GM12878 (cell line): ENCODE results near the gene CTRL. TPM values are rescaled to one million over a fixed set of nuclear protein-coding genes. Genes with fewer than 3 reads are reported as not detected.
A peak's percentile ranks its signal among the peaks of the same experiment; 100 is the strongest.

ENCODE experiments used
- ATAC-seq: fragments of 200-7000 bp; cut with Tn5 transposase; 3 replicates; pipeline ENCODE4 v1.9.1; 2020; ENCODE audit warnings: mild to moderate bottlenecking, moderate library complexity
- BruUV-seq: library from RNA; stranded (reverse); fragments of 400-500 nt; replicated peaks from 2 replicates; lab custom pipeline; 2021; lab: Mats Ljungman, UMichigan
- CTCF ChIA-PET: fragments of 300-600 bp; sonication (Branson Sonifier 250); formaldehyde crosslinking; extraction: SDS; loops from one replicate; lab custom pipeline; 2021; ENCODE audit warnings: inconsistent platforms; lab: Yijun Ruan, JAX
- POLR2A ChIA-PET: fragments of 350-600 bp; formaldehyde crosslinking; extraction: SDS; loops from one replicate; lab custom pipeline; 2021; ENCODE audit warnings: inconsistent platforms; lab: Charles Lee
- RAD21 ChIA-PET: fragments of 300-600 bp; sonication (Branson Sonifier 250); formaldehyde crosslinking; loops from one replicate; lab custom pipeline; 2023; ENCODE audit warnings: antibody characterized with exemption; ENCODE audit not compliant: unreplicated experiment; lab: Charles Lee
- SMC1A ChIA-PET: fragments of 300-600 bp; sonication (Branson Sonifier 250); formaldehyde crosslinking; loops from one replicate; lab custom pipeline; 2023; ENCODE audit not compliant: unreplicated experiment, uncharacterized antibody; lab: Charles Lee
- DNase-seq: peaks from one replicate; pipeline ENCODE4 v3.0.0-alpha.2; 2011; ENCODE audit warnings: low read depth, low spot score
- FAIRE-seq: peaks from 3 replicates; lab custom pipeline; 2011; peaks lifted over from hg19 to GRCh38; lab: Jason Lieb, UNC
- H2AFZ ChIP-seq: 2 replicates; pipeline ENCODE4 v1.6.0; 2011; ENCODE audit warnings: low read depth, low read length, control low read depth; ENCODE audit not compliant: control insufficient read depth
- H3K27ac ChIP-seq: 2 replicates; pipeline ENCODE4 v1.5.1; 2011; ENCODE audit warnings: control low read depth; ENCODE audit not compliant: control insufficient read depth, insufficient read depth
- H3K27me3 ChIP-seq, 2 experiments: replicated peaks in 1 of 2; 2 replicates each; pipeline versions ENCODE4 v1.6.0 to v1.6.1; 2011; ENCODE audit warnings: low read length in 1 of 2; ENCODE audit not compliant: control insufficient read depth in 2 of 2, insufficient read depth in 2 of 2
- H3K36me3 ChIP-seq, 2 experiments: 2 replicates each; pipeline ENCODE4 v1.5.1; 2011; ENCODE audit warnings: low read length in 1 of 2; ENCODE audit not compliant: control insufficient read depth in 2 of 2, insufficient read depth in 2 of 2
- H3K4me1 ChIP-seq: 2 replicates; pipeline ENCODE4 v1.6.1; 2011; ENCODE audit warnings: mild to moderate bottlenecking, low read length, moderate library complexity, mixed read lengths; ENCODE audit not compliant: control insufficient read depth, insufficient read depth
- H3K4me2 ChIP-seq: 2 replicates; pipeline ENCODE4 v1.6.0; 2011; ENCODE audit warnings: control low read depth; ENCODE audit not compliant: control insufficient read depth, insufficient read depth
- H3K4me3 ChIP-seq: fragments of 200-600 bp; sonication (generic); 2 replicates; pipeline ENCODE4 v1.5.1; 2016
- H3K79me2 ChIP-seq: 2 replicates; pipeline ENCODE4 v1.6.0; 2011; ENCODE audit warnings: low read length; ENCODE audit not compliant: control insufficient read depth, insufficient read depth
- H3K9ac ChIP-seq: 2 replicates; pipeline ENCODE4 v1.8.0; 2011; ENCODE audit warnings: low read length, control low read depth, mixed read lengths; ENCODE audit not compliant: control insufficient read depth, insufficient read depth
- H3K9me3 ChIP-seq: replicated peaks from 3 replicates; pipeline ENCODE4 v1.5.1; 2011; ENCODE audit warnings: mild to moderate bottlenecking, low read length; ENCODE audit not compliant: control insufficient read depth, insufficient read depth
- H4K20me1 ChIP-seq: 2 replicates; pipeline ENCODE4 v1.6.0; 2011; ENCODE audit not compliant: control insufficient read depth, insufficient read depth
- BCL11A ChIP-seq: IDR thresholded peaks from 2 replicates; pipeline ENCODE4 v1.6.1; 2011; ENCODE audit warnings: low read depth, low read length
- POLR2AphosphoS5 ChIP-seq: IDR thresholded peaks from 2 replicates; pipeline ENCODE4 v1.6.1; 2011; ENCODE audit warnings: mild to moderate bottlenecking, low read length, inconsistent platforms
- RB1 ChIP-seq: fragments of 450-650 bp; formaldehyde crosslinking; IDR thresholded peaks from 2 replicates; pipeline ENCODE4 v1.6.1; 2017; ENCODE audit warnings: mild to moderate bottlenecking, borderline replicate concordance
- WGBS: methylation state at CpG from one replicate; pipeline ENCODE4 v1.1.6; 2016; ENCODE audit warnings: low lambda C conversion rate; ENCODE audit not compliant: insufficient replicate concordance, insufficient coverage; ENCODE audit errors: missing lambda C conversion rate; 5-methylcytosine and 5-hydroxymethylcytosine counted together
- in situ Hi-C: fragments of 300-500 bp; cut with MboI; formaldehyde crosslinking; loops from 9 replicates; pipeline ENCODE4 v1.14.3; 2018; ENCODE audit warnings: mixed read lengths
- intact Hi-C: fragments of 100-400 bp; cut with micrococcal nuclease; formaldehyde crosslinking; loops from one replicate; pipeline ENCODE4 v1.14.2; 2022; ENCODE audit not compliant: unreplicated experiment
- polyA plus RNA-seq, 11 experiments: library from polyadenylated mRNA; depleted of rRNA in 4 of 11; unstranded in 6 of 11; stranded (reverse) in 5 of 11; fragments of >200 nt; fragmentation: Nextera tagmentation in 4 of 11; fragmentation: Illumina TruSeq in 1 of 11; extraction: Ambion mirVana in 4 of 11; extraction: Trizol in 1 of 11; gene quantifications; 1 replicate in 1 of 11; 2 replicates in 10 of 11; pipeline versions ENCODE4 v1.2.1 to v1.2.3, GENCODE V29; 2011 to 2016; ENCODE audit warnings: inconsistent platforms in 2 of 11, missing spikeins in 2 of 11, low read depth in 1 of 11
- total RNA-seq, 4 experiments: library from RNA; depleted of rRNA in 3 of 4; stranded (reverse); fragments of >200 nt in 3 of 4; fragmentation: Illumina TruSeq in 1 of 4; extraction: Trizol in 1 of 4; gene quantifications; 2 replicates each; pipeline versions ENCODE4 v1.2.1 to v1.2.3, GENCODE V29; 2013 to 2021

CTRL gene
- total and polyA plus RNA-seq, 10 of the 15 experiments (the other 5 are each of a cell fraction or from before 2014, with no cell fraction given) = 1.1 to 4.9 (median 2.6) TPM

DNA sequence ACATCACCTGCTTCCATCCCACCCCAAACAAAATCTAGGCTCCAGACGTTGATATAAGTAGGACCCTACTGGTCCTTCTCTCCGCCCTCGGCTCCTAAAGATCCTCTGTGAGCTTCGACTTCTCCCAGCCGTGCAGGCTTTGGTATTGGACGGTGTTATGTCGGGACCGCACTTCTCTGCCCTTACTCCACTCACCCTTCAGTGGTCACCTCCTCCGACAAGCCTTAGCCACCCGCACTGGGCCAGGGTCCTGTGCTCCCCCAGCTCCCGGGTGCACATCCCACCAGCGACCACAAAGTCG lies 3.4 kb upstream of the CTRL start:
- Histone ChIP-seq H3K9me3 (no peaks in the 10 kb centered on the region), H3K4me3 (peak overlapping the region; percentile 67), H4K20me1 (no peaks in the 10 kb centered on the region), H3K9ac (no peak overlapping the region; the same call in 1 of the 2 replicates), H3K4me2 (peak overlapping the region; percentile 81), H3K4me1 (peaks cover 10% of the 10 kb centered on the region), H3K27ac (peak overlapping the region; percentile 15; the same call in 1 of the 2 replicates), H2AFZ (no peak overlapping the region), H3K27me3 (no peaks in the 10 kb centered on the region), H3K79me2 (peaks cover 31% of the 10 kb centered on the region), H3K36me3 (peaks cover 21 to 25% of the 10 kb centered on the region in 2 experiments)
- TF ChIP-seq RB1 = no peak
- BruUV-seq = no TSS peak
- POLR2A ChIA-PET = interaction anchor here (0.6 to 3.4 kb wide), 18 partner anchors 9 to 454 kb away, joined by 3 to 16 read pairs (median 4); partner anchors contain the start of genes ACD, ATP6V0D1, LCAT and NFATC3
- WGBS = 87% methylated on average over 13 of the region's 13 CpGs
- SMC1A ChIA-PET = interaction anchor here (0.5 to 1.6 kb wide), 11 partner anchors 8 to 265 kb away, joined by 3 to 6 read pairs (median 3); no protein-coding TSS in a partner anchor
- in situ Hi-C loops (no loop called here), intact Hi-C loops (loop anchor here (5.0 kb wide), 1 partner anchor 107 kb away; no protein-coding TSS in a partner anchor)
- ATAC-seq = no peak
- CTCF ChIA-PET = interaction anchor here (0.7 to 3.5 kb wide), 11 partner anchors 9 to 414 kb away, joined by 3 to 15 read pairs (median 3); partner anchors contain the start of gene NRN1L
- FAIRE-seq = no peak
- RAD21 ChIA-PET = interaction anchor here (0.8 to 1.7 kb wide), 17 partner anchors 31 to 454 kb away, joined by 3 to 10 read pairs (median 3); partner anchors contain the start of genes ATP6V0D1, DDX28, DUS2 and EDC4
- no peak for DNase-seq

DNA sequence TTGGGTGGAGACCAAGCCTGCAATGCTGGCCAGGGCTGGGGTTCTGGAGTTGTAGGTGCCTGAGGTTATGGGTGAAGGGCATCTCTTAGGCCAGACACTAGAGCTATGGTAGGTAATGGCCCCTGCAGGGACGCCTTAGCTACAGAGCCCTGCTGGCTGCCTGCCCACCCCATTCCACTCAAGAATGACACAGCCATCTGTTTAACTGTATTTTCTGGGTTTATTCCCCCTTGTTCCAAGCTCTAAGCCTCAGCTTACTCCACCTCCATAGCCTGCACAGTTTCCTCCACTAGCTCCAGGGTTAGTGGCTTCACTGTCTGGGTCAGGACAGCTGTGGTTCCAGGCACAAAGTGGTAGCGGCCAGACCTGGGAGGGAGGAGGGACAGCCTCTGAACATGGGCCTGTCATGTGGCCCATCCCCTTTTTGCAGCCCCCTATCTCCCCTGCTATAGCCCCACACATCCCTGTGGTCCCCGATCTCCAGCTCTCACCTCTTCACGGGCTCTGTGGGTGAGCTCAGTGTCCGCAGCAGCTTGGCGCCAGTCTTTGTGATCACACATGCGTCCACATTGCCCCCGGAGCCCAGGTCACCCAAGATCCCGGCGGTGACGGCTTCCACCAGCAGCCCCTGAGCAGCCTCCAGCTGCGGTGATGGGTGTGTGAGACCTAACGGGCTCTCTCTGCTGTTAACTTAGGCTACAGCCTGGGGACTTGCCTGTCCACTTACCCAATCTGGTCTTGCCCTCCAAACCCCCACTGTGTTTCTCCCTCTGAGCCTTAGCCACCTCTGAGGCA lies 2.8 kb upstream of the CTRL start:
- SMC1A ChIA-PET = interaction anchor here (0.6 to 1.2 kb wide), 5 partner anchors 31 to 131 kb away, joined by 3 to 4 read pairs (median 3); no protein-coding TSS in a partner anchor
- ATAC-seq (no peak), DNase-seq (no peak), FAIRE-seq (no peak)
- H3K27ac ChIP-seq = no peak overlapping the region
- RAD21 ChIA-PET = interaction anchor here (1.0 kb wide), 1 partner anchor 88 kb away, joined by 3 read pairs; the partner anchor contains the start of gene NUTF2
- H3K9me3 ChIP-seq = no peaks in the 10 kb centered on the region
- WGBS = 95% methylated on average over 13 of the region's 13 CpGs
- peaks cover 21 to 27% of the 10 kb centered on the region in 2 experiments for H3K36me3 ChIP-seq
- peak overlapping the region; percentile 81 for H3K4me2 ChIP-seq
- no peaks in the 10 kb centered on the region for H4K20me1 ChIP-seq
- H3K27me3 ChIP-seq = no peaks in the 10 kb centered on the region
- intact Hi-C loops (loop anchor here (5.0 kb wide), 1 partner anchor 108 kb away; no protein-coding TSS in a partner anchor), in situ Hi-C loops (no loop called here)
- peaks cover 5% of the 10 kb centered on the region for H3K4me1 ChIP-seq
- TF ChIP-seq POLR2AphosphoS5 = 0 out of 2 replicates have a peak, but pooled peaks have one; percentile 15
- TF ChIP-seq BCL11A = no peak
- no TSS peak for BruUV-seq
- POLR2A ChIA-PET = interaction anchor here (0.6 to 2.4 kb wide), 7 partner anchors 38 to 1835 kb away, joined by 3 to 7 read pairs (median 4); no protein-coding TSS in a partner anchor
- peaks cover 31% of the 10 kb centered on the region for H3K79me2 ChIP-seq
- peak overlapping the region; percentile 67 for H3K4me3 ChIP-seq
- CTCF ChIA-PET = interaction anchor here (0.7 to 3.5 kb wide), 8 partner anchors 51 to 413 kb away, joined by 3 to 15 read pairs (median 4); partner anchors contain the start of gene NRN1L
- H2AFZ ChIP-seq = no peak overlapping the region
- H3K9ac ChIP-seq = no peak overlapping the region
